ENCODE results near the gene SERGEF.

DNA sequence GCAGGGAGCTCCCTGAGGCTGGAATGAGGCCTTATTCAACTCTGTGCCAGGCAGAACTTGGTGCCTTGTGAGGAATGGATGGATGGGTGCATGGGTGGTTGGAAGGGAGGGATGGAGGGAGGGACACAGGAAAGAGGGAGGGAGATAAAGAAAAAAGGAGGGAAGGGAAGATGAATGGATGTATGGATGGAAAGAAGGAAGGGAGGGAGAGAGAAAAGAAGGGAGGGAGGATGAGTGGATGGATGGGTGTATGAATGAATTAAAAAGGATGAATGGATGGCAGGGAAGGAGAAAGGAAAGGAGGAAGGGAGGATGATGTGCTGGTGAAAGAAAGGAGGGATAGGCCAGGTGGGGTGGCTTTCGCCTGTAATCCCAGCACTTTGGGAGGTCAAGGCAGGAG lies 243.6 kb downstream of the SERGEF start:
- TF ChIP-seq EP300 (IDR thresholded peaks at IDR 0.05) (no peak), POLR2A (IDR thresholded peaks at IDR 0.05) (no peak)

Data from tibial nerve (tissue), 3 donors.